CD4-positive, alpha-beta memory T cell (primary cell): ENCODE measurements around the gene SHLD1. TPM values are rescaled to one million over a fixed set of nuclear protein-coding genes. Genes with fewer than 3 reads are reported as not detected.

Experiments
- CTCF ChIA-PET: fragments of 350-600 bp; sonication (Branson Sonifier 250); formaldehyde crosslinking; loops from one replicate; lab custom pipeline; 2021; ENCODE audit warnings: inconsistent platforms; ENCODE audit not compliant: partially characterized antibody; lab: Charles Lee
- POLR2A ChIA-PET: fragments of 350-600 bp; sonication (Branson Sonifier 250); formaldehyde crosslinking; loops from one replicate; lab custom pipeline; 2021; ENCODE audit not compliant: partially characterized antibody; lab: Charles Lee
- DNase-seq, 5 donors: peaks; one replicate each; pipeline versions ENCODE4 v3.0.0 to v3.0.0-alpha.2; 2020 to 2022; ENCODE audit warnings: mixed read lengths in 1 of 5
- H3K27ac ChIP-seq: one replicate; pipeline ENCODE4 v1.7.0; 2013; ENCODE audit warnings: low read depth, low read length
- H3K27me3 ChIP-seq: 2 replicates; pipeline ENCODE4 v1.7.0; 2013; ENCODE audit warnings: mild to moderate bottlenecking, low read length, moderate library complexity; ENCODE audit not compliant: insufficient read depth
- H3K36me3 ChIP-seq: 2 replicates; pipeline ENCODE4 v1.7.0; 2013; ENCODE audit warnings: mild to moderate bottlenecking, low read length, moderate library complexity; ENCODE audit not compliant: insufficient read depth
- H3K4me1 ChIP-seq: 2 replicates; pipeline ENCODE4 v1.7.0; 2013; ENCODE audit warnings: mild to moderate bottlenecking, low read length, moderate library complexity; ENCODE audit not compliant: insufficient read depth
- H3K4me3 ChIP-seq, 2 donors: one replicate each; pipeline ENCODE4 v1.7.0; 2013; ENCODE audit warnings: low read length in 2 of 2, mild to moderate bottlenecking in 1 of 2
- H3K9me3 ChIP-seq, 2 donors: one replicate each; pipeline ENCODE4 v1.7.0; 2013; ENCODE audit warnings: low read length in 2 of 2, control low read depth in 1 of 2; ENCODE audit not compliant: control insufficient read depth in 1 of 2
- H3K27ac Mint-ChIP-seq, 7 donors: one replicate each; pipeline ENCODE4 v1.8.0; 2020 to 2021; ENCODE audit warnings: mixed read lengths in 7 of 7, mild to moderate bottlenecking in 6 of 7, inconsistent platforms in 3 of 7, moderate library complexity in 3 of 7
- H3K27me3 Mint-ChIP-seq, 2 donors: one replicate each; pipeline ENCODE4 v1.8.0; 2020 to 2021; ENCODE audit warnings: mixed read lengths in 2 of 2
- H3K36me3 Mint-ChIP-seq, 2 donors: one replicate each; pipeline ENCODE4 v1.8.0; 2020 to 2021; ENCODE audit warnings: mixed read lengths in 2 of 2, inconsistent platforms in 1 of 2, mild to moderate bottlenecking in 1 of 2
- H3K4me1 Mint-ChIP-seq, 4 donors: one replicate each; pipeline ENCODE4 v1.8.0; 2020 to 2021; ENCODE audit warnings: mixed read lengths in 4 of 4, mild to moderate bottlenecking in 1 of 4
- H3K4me3 Mint-ChIP-seq, 8 donors: one replicate each; pipeline ENCODE4 v1.8.0; 2020 to 2021; ENCODE audit warnings: mixed read lengths in 8 of 8, mild to moderate bottlenecking in 7 of 8, moderate library complexity in 6 of 8, inconsistent platforms in 3 of 8
- H3K9me3 Mint-ChIP-seq, 8 donors: one replicate each; pipeline ENCODE4 v1.8.0; 2020 to 2021; ENCODE audit warnings: mixed read lengths in 8 of 8, mild to moderate bottlenecking in 5 of 8, inconsistent platforms in 3 of 8, moderate library complexity in 1 of 8
- intact Hi-C: fragments of 100-400 bp; cut with micrococcal nuclease; formaldehyde crosslinking; loops from one replicate; pipeline ENCODE4 v1.15.1; 2023
- polyA plus RNA-seq, 2 donors: library from polyadenylated mRNA; unstranded; fragments of 300-500 nt; fragmentation: Illumina TruSeq; gene quantifications; one replicate each; pipeline ENCODE4 v1.2.3, GENCODE V29; 2021
- total RNA-seq, 2 experiments: library from RNA; stranded (reverse); gene quantifications; one replicate each; pipeline ENCODE4 v1.2.3, GENCODE V29; 2021

The SHLD1 gene
- total and polyA plus RNA-seq, 4 experiments from 2014 or later, result 13.6 to 22.0 (median 18.2) TPM

DNA sequence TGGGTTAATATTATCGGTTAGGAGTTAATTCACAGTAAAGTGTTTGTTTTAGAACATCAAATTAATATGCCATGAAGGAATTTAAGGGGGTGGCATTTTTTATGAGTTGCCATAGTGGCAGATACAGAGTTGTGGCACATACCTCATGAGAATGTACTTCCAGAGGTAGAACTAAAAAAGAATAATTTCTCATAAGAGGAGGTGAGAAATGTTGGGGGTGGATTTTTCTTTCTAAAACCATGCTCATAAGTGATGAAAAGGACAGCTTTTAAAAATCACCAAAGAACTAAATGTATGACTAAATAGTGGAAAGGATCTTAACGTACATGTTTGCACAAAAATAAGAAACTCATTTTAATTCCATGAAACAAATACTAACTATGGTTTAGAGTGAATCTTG is 58.7 kb downstream of the SHLD1 start:
- Histone ChIP-seq H3K4me3 (no peak overlapping the region), H3K27me3 (no peaks in the 10 kb centered on the region), H3K4me1 (peaks cover 17% of the 10 kb centered on the region), H3K9me3 (no peaks in the 10 kb centered on the region), H3K36me3 (no peaks in the 10 kb centered on the region), H3K27ac (no peak overlapping the region)
- Mint-ChIP-seq H3K27me3 (no peaks in the 10 kb centered on the region), H3K36me3 (peaks cover 3 to 14% of the 10 kb centered on the region in 2 donors), H3K9me3 (no peaks in the 10 kb centered on the region), H3K27ac (peak overlapping the region in 1 of 7 donors; percentile 64), H3K4me3 (no peak overlapping the region), H3K4me1 (peaks cover 8 to 36% (median 15%) of the 10 kb centered on the region in 4 donors)
- POLR2A ChIA-PET, result no interaction called here
- CTCF ChIA-PET, result interaction anchor here (1.1 kb wide), 1 partner anchor 19 kb away, joined by 3 read pairs; no protein-coding TSS in a partner anchor
- intact Hi-C loops, result no loop called here
- DNase-seq, result no peak

DNA sequence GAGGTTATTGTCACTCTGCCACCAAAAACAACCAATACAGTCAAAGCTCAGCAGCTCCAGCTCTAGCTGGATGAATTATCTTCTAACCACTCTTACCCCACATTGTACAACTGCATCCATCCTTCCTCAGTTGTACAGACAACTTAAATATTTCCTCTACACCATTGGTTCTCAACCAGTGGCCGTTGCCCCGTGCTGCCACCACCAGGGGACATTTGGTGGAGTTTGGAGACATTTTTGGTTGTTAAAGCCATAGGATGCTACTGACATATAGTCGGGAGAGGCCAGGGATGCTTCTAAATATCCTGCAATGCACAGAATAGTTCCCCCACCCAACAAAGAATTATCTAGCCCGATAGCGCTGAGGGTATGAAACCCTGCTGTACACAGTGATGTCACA is 59.3 kb downstream of the SHLD1 start:
- H3K27me3 ChIP-seq, result no peaks in the 10 kb centered on the region
- no peak overlapping the region for H3K4me3 ChIP-seq
- no peak for DNase-seq
- CTCF ChIA-PET, result interaction anchor here (1.1 kb wide), 1 partner anchor 20 kb away, joined by 3 read pairs; no protein-coding TSS in a partner anchor
- Mint-ChIP-seq H3K36me3 (peaks cover 3 to 14% of the 10 kb centered on the region in 2 donors), H3K27ac (peak overlapping the region in 3 of 7 donors; percentile 29 to 67 (median 64)), H3K9me3 (no peaks in the 10 kb centered on the region), H3K27me3 (no peaks in the 10 kb centered on the region), H3K4me1 (peaks cover 6 to 30% (median 13%) of the 10 kb centered on the region in 4 donors), H3K4me3 (no peak overlapping the region)
- H3K36me3 ChIP-seq, result no peaks in the 10 kb centered on the region
- POLR2A ChIA-PET, result no interaction called here
- H3K4me1 ChIP-seq, result peaks cover 13% of the 10 kb centered on the region
- no peak overlapping the region for H3K27ac ChIP-seq
- intact Hi-C loops, result no loop called here
- H3K9me3 ChIP-seq, result no peaks in the 10 kb centered on the region

DNA sequence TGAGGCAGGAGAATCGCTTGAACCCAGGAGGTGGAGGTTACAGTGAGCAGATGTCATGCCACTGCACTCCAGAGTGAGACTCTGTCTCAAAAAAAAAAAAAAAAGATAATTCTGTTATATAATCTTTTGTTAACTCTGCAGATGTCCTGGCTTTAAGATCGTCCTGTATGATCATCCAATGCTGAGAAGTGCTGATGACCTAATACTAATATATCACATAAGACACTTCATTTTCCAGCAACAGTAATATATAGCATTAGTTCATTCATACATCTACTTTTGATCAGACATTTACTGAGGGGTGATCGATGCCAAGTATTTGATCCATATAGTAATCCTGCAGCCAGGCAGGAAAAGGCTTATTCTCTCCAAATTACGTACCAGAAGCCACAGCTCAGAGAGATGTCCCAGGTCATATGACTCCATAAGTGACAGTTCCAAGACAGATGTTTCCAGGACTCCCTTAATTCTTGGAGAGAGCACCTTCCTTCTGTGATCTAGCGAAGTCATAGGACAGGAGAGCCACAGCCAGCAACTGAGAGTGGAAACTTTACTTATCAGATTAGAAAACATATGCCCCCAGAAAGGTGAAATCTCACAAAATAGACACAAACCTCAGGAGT is 60.7 kb downstream of the SHLD1 start:
- H3K4me1 Mint-ChIP-seq, result peaks cover 6 to 15% (median 10%) of the 10 kb centered on the region in 4 donors
- Histone ChIP-seq H3K4me3 (no peak overlapping the region), H3K27ac (no peak overlapping the region), H3K36me3 (no peaks in the 10 kb centered on the region), H3K9me3 (no peaks in the 10 kb centered on the region), H3K27me3 (no peaks in the 10 kb centered on the region), H3K4me1 (no peaks in the 10 kb centered on the region)
- H3K27ac Mint-ChIP-seq, result peak overlapping the region in 1 of 7 donors; percentile 49
- DNase-seq, result no peak
- H3K36me3 Mint-ChIP-seq, result peaks cover 3 to 14% of the 10 kb centered on the region in 2 donors
- intact Hi-C loops, result no loop called here
- H3K27me3 Mint-ChIP-seq, result no peaks in the 10 kb centered on the region
- ChIA-PET CTCF (interaction anchor here (1.4 kb wide), 1 partner anchor 9 kb away, joined by 4 read pairs; no protein-coding TSS in a partner anchor), POLR2A (no interaction called here)
- no peaks in the 10 kb centered on the region for H3K9me3 Mint-ChIP-seq
- no peak overlapping the region for H3K4me3 Mint-ChIP-seq

DNA sequence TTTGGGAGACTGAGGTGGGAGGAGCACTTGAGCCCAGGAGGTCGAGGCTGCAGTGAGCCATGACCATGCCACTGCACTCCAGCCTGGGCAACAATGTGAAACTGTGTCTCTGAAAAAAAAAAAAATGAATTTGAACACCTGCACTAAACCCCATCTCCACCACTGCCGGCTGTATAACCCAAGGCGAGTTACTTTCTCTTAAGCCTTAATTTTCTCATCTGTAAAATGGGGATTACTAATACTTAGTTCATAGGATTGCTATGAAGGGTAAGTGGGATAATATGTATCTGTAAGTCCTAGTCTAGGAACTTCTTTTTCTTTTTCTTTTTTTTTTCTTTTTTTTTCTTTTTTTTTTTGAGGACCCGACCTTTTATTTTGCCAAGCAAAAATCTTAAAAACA is 61.5 kb downstream of the SHLD1 start:
- intact Hi-C loops, result no loop called here
- H3K27ac Mint-ChIP-seq, result no peak overlapping the region

DNA sequence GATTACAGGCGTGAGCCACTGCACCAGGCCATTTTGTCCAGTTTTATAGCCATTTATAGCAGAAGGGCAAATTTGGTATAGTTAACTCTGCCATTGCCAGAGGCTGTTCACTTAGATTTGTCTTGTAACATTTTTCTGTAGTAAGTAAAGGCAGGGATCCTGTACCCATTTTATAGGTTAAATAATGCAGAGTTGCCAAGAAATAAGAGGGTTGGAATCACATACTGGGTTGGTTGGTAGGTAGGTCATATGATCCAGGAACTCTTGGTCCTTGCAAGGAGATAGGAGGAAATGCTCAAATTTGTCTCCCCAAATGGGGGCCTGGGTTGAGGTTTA is 68.1 kb downstream of the SHLD1 start:
- CTCF ChIA-PET, result no interaction called here
- H3K4me3 ChIP-seq, result no peak overlapping the region
- POLR2A ChIA-PET, result no interaction called here
- H3K36me3 Mint-ChIP-seq, result peaks cover 16 to 20% of the 10 kb centered on the region in 2 donors
- no peak overlapping the region for H3K27ac ChIP-seq
- no peaks in the 10 kb centered on the region for H3K27me3 Mint-ChIP-seq
- no peaks in the 10 kb centered on the region for H3K9me3 Mint-ChIP-seq
- H3K4me3 Mint-ChIP-seq, result no peak overlapping the region
- H3K27ac Mint-ChIP-seq, result peak overlapping the region in 4 of 7 donors; percentile 24 to 76 (median 44)
- no peaks in the 10 kb centered on the region for H3K4me1 ChIP-seq
- H3K36me3 ChIP-seq, result no peaks in the 10 kb centered on the region
- intact Hi-C loops, result no loop called here
- DNase-seq, result no peak
- H3K4me1 Mint-ChIP-seq, result peaks cover 5 to 17% (median 8%) of the 10 kb centered on the region in 4 donors
- no peaks in the 10 kb centered on the region for H3K27me3 ChIP-seq
- H3K9me3 ChIP-seq, result no peaks in the 10 kb centered on the region

More for the DNA sequence above, 61.5 kb downstream of the SHLD1 start:
- Mint-ChIP-seq H3K4me3 (no peak overlapping the region), H3K9me3 (no peaks in the 10 kb centered on the region), H3K4me1 (peaks cover 5 to 7% (median 6%) of the 10 kb centered on the region in 4 donors), H3K36me3 (peaks cover 3 to 11% of the 10 kb centered on the region in 2 donors), H3K27me3 (no peaks in the 10 kb centered on the region)
- H3K27me3 ChIP-seq, result no peaks in the 10 kb centered on the region
- no peaks in the 10 kb centered on the region for H3K36me3 ChIP-seq
- ChIA-PET CTCF (interaction anchor here (1.4 kb wide), 1 partner anchor 10 kb away, joined by 4 read pairs; no protein-coding TSS in a partner anchor), POLR2A (no interaction called here)
- no peaks in the 10 kb centered on the region for H3K9me3 ChIP-seq
- no peak overlapping the region for H3K4me3 ChIP-seq
- H3K4me1 ChIP-seq, result no peaks in the 10 kb centered on the region
- DNase-seq, result no peak
- H3K27ac ChIP-seq, result no peak overlapping the region

- ChIA-PET CTCF (interaction anchor here (1.4 kb wide), 1 partner anchor 16 kb away, joined by 5 read pairs; no protein-coding TSS in a partner anchor), POLR2A (no interaction called here)
- Histone ChIP-seq H3K36me3 (no peaks in the 10 kb centered on the region), H3K4me3 (no peak overlapping the region), H3K27me3 (no peaks in the 10 kb centered on the region), H3K4me1 (no peaks in the 10 kb centered on the region), H3K9me3 (no peaks in the 10 kb centered on the region), H3K27ac (no peak overlapping the region)
- peaks cover 16 to 26% (median 16%) of the 10 kb centered on the region in 4 donors for H3K4me1 Mint-ChIP-seq
- H3K27ac Mint-ChIP-seq, result no peak overlapping the region
- H3K27me3 Mint-ChIP-seq, result no peaks in the 10 kb centered on the region
- no peaks in the 10 kb centered on the region for H3K9me3 Mint-ChIP-seq
- H3K4me3 Mint-ChIP-seq, result no peak overlapping the region
- peaks cover 20 to 29% of the 10 kb centered on the region in 2 donors for H3K36me3 Mint-ChIP-seq
- DNase-seq, result no peak
- intact Hi-C loops, result no loop called here
Measured at GRCh38 chr20:5820738-5821137, 70.5 kb downstream of the SHLD1 start.

- H3K36me3 Mint-ChIP-seq, result peaks cover 17 to 25% of the 10 kb centered on the region in 2 donors
- Histone ChIP-seq H3K4me1 (no peaks in the 10 kb centered on the region), H3K9me3 (no peaks in the 10 kb centered on the region), H3K27me3 (no peaks in the 10 kb centered on the region), H3K27ac (no peak overlapping the region), H3K4me3 (no peak overlapping the region), H3K36me3 (no peaks in the 10 kb centered on the region)
- POLR2A ChIA-PET, result no interaction called here
- intact Hi-C loops, result no loop called here
- peak overlapping the region in 1 of 7 donors; percentile 70 for H3K27ac Mint-ChIP-seq
- H3K9me3 Mint-ChIP-seq, result no peaks in the 10 kb centered on the region
- no peaks in the 10 kb centered on the region for H3K27me3 Mint-ChIP-seq
- no peak overlapping the region for H3K4me3 Mint-ChIP-seq
- DNase-seq, result no peak
- CTCF ChIA-PET, result no interaction called here
- H3K4me1 Mint-ChIP-seq, result peaks cover 13 to 25% (median 16%) of the 10 kb centered on the region in 4 donors
Measured at GRCh38 chr20:5821627-5822215, 71.5 kb downstream of the SHLD1 start.
